ENCODE data around the gene PRRT4.

- TF ChIP-seq CTCF (IDR thresholded peaks at IDR 0.05): no peak
- TF ChIP-seq POLR2A (IDR thresholded peaks at IDR 0.05): no peak
These were observed 47.5 kb upstream of the PRRT4 start for GRCh38 chr7:128408709-128409595.

Measured in right lobe of liver (tissue), 4 donors.